Fibroblast of skin of left quadriceps (primary cell): Measurements from ENCODE around the gene CTAGE4.
"Not testable (repeated sequence)": the region's sequence is repeated elsewhere in the genome, so short reads cannot be mapped to it uniquely, and the experiment has no call there.

Source experiments
- DNase-seq, 2 experiments: peaks; one replicate each; pipeline ENCODE4 v3.0.0-alpha.2; 2013; ENCODE audit warnings: low read depth in 2 of 2

Gene CTAGE4

GRCh38 chr7:144205306-144205705 lies 22.0 kb downstream of the CTAGE4 start:
- not testable (repeated sequence) for DNase-seq

- not testable (repeated sequence) for DNase-seq
These were observed 33.9 kb downstream of the CTAGE4 start for GRCh38 chr7:144217200-144217599.

- DNase-seq = not testable (repeated sequence)
These were observed 35.3 kb downstream of the CTAGE4 start for GRCh38 chr7:144218581-144218980.

- DNase-seq = not testable (repeated sequence)
These were observed 35.9 kb downstream of the CTAGE4 start for GRCh38 chr7:144219149-144219548.

- not testable (repeated sequence) for DNase-seq
These were observed 37.3 kb downstream of the CTAGE4 start for GRCh38 chr7:144220531-144220930.

- DNase-seq = not testable (repeated sequence)
These were observed 40.4 kb downstream of the CTAGE4 start for GRCh38 chr7:144223675-144224074.

- not testable (repeated sequence) for DNase-seq
These were observed 43.6 kb downstream of the CTAGE4 start for GRCh38 chr7:144226866-144227265.

- not testable (repeated sequence) for DNase-seq
These were observed 45.5 kb downstream of the CTAGE4 start for GRCh38 chr7:144228810-144229209.

GRCh38 chr7:144231027-144231426 lies 47.8 kb downstream of the CTAGE4 start:
- DNase-seq = not testable (repeated sequence)

- DNase-seq = not testable (repeated sequence)
These were observed 49.8 kb downstream of the CTAGE4 start for GRCh38 chr7:144233039-144233438.
